Activated CD4-positive, alpha-beta T cell treated with anti-CD3 and anti-CD28 coated beads, Interleukin-2, Interleukin-6, amounts not matched to agents 100 ng/mL and 50 ng/mL, durations not matched to agents 16 hours and 8 hours (primary cell): Measurements from ENCODE around the gene PCNX2.

Experiments used
- DNase-seq: peaks from one replicate; pipeline ENCODE4 v3.0.0-alpha.2; 2020

The PCNX2 gene

DNA sequence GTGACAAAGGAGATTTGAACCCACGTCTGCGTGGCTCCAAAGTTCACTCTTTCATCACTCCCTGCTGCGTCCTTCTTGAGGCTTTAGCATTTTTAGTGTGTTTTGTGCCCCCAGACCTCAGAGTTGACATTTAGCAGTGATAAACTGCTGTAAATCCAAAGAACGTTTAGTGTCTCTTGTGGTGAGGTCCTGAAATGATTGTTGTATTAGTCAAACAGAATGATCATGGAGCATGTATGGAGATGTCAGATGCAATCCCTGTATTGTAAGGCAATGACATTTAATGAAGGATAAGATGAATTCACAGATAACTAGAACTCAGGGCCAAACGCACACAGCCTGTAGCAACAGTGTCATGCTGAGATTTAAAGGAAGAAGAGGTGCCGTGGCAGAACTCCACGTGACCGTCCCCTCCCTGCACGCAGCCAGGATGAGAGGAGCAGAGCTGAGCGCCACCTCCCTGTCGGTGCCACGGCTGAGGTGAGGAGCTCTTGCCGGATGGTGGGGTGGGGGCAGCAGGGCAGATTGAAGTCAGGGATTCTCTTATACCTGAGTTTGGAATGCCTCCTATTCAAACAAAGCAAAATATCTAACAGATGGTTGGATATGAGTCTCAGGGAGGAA, 315.1 kb downstream of the PCNX2 start:
- no peak for DNase-seq

DNA sequence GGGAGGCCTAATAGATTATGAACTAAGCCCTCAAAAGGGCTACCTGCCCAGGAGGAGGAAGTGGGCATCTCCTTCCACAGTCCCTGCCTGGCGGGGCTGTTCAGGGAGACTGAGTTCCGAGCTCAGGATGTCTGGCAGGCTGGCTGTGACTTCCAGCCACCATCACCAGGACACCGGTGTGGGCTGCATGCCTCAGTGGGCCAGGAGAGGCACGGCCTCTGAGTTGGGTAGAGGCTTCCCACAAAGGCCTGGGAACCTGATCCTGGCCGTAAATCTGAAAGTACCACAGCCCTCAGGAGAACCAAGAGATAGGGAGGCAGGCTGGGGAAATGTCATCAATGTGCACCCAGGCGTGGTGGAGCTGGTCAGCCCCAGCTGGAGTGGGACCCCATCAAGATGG, 316.0 kb downstream of the PCNX2 start:
- DNase-seq = no peak

DNA sequence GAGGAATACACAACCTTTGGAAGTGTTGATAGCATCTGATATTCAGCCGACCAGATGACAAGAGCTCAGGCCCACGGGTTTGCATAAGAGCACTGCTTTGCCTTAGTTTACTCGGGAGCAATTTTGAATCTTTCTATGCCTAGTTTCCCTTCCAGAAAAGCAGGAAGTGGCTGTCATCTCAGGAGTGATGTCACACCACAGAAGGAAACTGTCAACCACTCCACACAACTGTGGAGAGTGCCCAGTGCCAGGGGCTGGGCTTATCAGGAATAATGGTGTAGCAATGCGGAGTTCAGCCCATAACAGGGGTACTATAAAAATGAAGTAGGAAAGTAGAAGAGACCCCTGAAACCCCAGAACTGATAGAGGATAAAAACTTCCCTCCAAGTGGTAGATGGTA, 316.7 kb downstream of the PCNX2 start:
- peak; percentile 24 for DNase-seq

DNA sequence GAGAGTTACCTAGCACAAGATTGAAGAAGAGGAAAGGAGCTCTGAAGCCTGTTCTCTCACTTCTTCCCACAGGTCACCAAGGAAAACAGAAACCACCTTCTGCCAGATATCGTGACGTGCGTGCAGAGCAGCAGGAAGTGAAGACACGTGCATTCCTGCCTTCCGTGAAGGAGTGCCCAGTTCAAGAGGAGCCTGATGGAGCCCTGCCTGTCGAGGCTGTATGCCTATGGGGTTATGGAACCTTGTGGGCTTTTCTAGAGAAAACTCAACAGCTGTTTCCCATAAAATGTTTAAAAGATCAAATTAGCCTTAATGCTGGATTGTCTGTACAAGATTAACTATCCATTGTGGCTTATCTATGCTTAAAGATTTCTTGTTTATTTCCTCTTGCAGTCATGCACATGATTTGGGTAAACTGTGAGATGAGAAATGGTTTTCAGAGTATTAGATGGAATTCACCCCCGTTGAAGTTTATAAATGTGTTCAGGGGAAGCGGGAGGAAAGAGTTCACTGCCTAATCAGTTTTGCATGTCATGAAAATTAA, 317.4 kb downstream of the PCNX2 start:
- peak; percentile 21 for DNase-seq

DNA sequence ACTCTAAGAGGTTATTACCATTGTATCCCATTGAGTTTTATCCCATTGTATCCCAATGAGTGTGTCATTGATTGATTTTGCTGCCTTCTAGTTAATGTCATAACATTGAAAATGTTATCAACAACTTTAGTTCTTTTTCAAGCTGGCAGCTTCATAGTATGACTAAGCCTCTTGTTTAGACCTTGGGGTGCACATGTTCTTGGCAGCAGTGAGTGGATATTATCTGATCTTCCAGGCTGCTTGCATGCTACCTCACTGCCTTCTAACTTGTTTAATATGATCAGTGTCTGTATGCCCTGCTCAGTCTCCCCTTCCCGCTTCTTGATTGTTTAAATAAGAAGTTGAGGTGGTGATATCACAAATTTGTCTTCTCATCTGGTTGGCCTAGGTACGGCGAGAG, 320.6 kb downstream of the PCNX2 start:
- DNase-seq = no peak

DNA sequence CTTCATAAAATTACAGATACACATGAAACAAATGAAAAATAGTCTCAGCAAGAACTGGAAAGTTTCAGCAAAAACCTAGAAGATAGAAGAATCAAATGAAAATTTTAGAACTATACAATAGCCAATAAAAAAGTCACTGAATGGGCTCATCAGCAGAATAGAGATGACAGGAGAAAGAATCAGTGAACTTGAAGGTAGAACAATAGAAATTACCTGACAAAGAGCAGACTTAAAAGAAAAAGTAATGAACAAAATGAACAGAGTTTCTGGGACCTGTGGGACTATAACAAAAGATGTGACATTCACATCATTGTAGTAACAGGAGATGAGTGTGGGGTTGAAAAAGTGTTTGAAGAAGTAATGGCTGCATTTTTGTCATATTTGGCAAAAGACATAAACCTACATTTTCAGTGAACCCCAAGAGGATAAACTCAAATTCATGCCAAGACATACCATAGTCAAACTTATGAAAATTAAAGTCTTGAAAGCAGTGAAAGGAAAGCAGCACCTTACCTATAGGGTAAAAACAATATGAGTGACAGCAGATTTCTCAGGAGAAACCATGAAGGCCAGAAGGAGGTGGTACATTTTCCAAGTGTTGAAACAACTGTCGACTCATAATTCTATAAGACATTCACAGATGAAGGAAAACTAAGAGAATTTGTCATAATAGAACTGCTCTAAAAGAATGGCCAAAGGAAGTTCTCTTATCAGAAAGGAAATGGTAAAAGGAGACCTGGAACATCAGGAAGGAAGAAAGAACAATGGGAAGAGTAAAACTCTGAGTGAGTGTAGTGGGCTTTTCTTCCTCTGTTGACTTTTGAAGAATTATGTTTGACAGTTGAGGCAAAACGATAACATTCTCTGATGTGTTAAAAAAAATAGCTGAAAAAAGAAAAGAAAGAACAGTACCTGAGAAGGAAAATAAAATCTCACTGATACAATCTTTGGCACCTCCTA, 321.6 kb downstream of the PCNX2 start:
- DNase-seq = no peak

DNA sequence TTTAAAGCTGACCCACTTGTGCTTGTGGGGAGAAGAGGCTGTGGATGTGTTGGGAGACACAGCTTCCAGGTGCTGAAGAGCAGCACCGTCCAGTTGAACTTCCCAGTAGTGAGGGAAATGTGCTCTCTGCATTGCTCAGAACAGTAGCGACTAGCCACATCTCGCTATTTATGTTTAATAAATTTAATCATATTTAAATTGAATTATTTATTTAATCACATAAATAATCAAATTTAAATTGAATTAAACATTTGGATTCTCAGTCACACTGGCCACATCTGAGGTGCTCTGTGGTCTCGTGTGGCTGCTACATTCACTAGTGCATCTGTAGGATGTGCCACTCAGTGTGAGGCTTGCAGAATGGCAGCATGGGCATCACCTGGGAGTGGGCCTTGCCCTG, 325.0 kb downstream of the PCNX2 start:
- DNase-seq = no peak

DNA sequence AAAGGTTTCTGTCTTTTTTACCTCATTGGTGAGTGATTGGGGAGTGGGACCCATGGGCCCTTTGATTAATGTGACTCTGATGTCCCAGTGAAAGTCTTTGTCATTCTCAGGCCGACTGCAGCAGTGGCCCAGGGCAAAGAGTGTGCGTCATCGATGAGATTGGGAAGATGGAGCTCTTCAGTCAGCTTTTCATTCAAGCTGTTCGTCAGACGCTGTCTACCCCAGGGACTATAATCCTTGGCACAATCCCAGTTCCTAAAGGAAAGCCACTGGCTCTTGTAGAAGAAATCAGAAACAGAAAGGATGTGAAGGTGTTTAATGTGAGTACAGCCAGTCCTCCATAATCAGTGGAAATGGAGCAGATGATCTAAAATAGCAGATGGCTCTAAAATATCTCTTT, 325.7 kb downstream of the PCNX2 start:
- no peak for DNase-seq

DNA sequence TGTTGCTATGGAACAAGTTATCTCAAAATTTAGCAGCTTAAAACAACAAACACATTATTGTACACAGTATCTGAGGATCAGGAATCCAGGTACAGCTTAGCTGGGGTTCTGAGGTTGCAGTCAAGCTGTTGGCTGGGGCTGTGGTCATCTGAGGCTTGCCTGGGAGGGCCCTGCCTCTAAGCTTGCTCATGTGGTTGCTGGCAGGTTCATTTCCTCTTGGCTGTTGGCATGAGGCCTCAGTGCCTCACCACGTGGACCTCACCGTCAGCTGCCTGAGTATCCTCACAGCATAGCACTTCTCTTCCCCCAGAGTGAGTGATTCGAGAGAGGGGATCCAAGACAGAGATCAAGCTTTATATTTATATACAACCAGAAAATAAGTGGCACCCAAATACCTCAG, 326.6 kb downstream of the PCNX2 start:
- peak; percentile 11 for DNase-seq

DNA sequence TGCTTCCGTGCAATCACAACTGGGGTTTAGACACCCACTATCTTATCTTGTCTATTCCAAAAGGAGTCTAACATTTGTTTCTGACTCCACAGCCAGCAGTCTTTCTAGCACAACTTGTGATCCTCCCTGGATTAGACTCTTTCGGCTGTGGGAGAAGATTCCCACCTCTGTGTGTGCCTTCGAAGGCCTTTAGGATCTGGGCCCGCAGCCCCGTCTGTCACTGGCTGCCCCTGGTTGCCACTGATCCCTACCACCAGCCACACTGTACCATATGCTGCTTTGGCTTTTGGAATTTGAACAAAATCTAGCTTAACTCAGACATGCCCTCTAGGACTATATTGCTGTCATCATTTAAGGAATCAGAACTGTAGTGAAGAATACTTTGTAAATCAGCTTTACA, 327.1 kb downstream of the PCNX2 start:
- no peak for DNase-seq

DNA sequence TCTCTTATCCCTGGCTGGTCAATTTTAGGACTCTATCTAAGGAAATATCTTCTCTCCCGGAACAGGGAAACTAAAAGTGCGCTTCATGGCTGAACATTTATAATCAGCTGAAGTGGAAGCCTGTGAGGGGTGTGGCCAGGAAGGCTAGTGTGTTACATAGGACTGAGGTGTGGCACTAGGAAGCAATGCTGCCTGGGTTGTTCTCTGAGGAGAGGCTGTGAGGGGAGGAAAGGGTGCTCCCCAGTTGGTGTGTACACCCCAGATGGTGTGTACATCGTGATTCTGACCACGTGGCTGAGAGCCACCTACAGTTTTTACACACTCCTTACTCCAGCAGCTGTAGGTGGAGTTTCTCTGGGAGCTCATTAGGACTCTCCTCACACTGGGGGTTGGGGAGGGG, 328.9 kb downstream of the PCNX2 start:
- no peak for DNase-seq

DNA sequence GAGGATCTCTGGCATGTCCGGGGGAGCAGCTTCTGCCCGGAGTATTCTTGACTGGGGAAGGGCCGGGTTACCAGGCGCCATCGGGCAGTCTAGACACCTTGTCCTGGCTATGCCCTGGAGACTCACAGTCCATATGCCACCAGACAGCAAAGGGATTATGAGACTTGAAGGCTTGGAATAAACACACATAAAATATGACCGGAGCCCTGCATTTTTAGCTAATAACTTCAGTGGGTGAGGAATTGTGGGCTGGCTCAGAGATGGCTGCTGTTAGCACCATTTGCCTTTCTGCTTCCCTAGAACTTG, 329.7 kb downstream of the PCNX2 start:
- DNase-seq = no peak

DNA sequence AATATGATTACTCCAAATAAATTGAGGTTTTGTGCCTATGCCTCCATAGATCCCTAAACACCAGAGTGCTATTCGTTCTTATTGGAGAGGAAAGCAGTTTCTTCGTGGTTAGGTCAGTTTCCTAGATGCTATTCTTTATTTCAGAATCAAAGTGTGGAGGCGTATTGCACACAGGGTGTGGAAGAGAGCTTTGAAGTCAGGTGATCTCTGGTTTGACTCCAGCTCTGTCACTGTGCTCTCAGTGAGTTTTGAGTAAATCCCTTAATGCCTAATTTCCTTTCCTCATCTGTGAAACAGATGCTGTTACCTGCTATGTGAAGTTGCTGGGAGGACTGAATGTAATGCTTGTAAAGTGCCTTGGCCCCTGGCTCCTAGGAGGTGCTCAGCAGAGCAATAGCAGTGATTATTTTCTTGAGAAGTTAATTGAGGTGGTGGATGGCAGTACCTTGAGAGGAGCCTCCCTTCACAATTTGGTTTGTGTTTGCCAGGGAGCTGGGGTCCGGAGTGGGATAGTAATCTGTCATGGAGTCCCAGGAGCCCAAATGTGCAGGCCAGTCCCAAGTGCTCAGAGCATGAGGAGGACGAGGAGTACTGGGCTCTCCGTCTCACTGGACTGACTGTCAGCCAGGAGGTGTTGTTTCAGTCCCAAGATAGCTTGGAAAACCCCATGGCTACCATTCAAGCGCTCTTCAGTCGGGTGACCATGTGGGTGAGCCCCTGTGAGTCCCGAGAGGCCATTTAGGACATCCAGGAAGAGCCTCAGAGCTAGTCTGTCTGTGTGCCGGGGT, 330.2 kb downstream of the PCNX2 start:
- no peak for DNase-seq

DNA sequence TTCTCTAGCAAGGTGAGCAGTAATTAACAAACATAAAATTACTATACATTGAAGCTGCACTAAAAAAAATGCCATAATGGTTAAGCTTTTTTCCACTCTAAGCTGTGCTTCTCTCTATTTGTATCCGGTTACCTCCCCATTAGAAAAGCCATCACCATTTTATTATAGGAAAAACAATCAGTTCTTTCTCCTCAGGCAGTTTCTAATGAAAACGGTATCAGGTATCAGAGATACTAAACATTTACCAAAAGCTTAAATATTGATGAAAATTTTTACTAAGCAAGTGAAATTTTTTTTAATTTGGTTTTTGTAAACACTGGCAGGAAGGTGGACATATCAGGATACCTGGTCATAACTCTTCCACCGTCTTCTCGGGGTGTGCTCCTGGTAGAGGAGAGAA, 330.9 kb downstream of the PCNX2 start:
- DNase-seq = no peak

DNA sequence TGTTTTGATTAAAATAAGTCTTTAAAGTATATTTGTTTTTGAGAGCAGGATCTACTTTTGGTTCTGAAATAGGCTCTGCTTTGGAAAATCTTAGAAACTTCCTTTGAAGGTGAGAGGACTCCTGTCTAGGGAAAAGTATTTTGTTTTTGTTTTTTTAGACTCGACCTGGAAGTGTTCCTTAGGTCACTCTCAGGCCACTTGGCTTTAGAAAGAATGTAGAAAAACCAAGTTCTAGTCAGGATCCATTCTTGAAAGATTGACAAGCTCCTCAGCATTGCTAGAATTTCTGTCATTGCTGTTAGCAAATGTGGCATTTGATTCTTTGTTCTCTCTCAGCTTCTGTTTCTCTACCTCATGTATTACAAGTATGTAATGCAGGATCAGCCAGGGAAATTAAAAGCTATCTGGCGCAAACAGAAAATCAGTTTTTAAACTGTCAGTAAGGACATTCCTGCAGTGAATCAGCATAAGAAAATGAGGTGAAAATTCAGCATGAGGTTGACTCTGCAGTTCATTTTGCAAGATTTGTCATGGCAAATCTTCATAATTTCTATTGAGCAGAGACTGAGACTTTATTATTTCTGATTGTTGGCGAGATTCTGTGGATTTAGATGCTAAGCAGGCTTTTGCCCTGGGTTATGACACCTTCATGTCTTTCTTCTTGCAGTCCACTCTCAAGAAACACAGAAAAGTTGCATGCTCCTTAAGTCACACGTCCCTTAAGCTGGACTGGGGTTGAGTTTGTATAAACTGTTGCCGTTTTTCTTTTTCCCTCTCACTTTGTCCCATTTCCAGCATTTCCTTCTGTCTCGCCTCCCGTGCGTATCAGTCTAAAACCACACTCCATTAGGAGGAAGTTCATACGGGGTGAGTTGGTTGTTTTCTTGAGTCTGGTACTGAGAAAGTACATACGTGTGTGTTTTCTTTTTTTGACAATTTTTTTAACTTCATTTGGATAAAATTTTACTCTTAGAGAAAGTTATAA, 332.5 kb downstream of the PCNX2 start:
- no peak for DNase-seq

DNA sequence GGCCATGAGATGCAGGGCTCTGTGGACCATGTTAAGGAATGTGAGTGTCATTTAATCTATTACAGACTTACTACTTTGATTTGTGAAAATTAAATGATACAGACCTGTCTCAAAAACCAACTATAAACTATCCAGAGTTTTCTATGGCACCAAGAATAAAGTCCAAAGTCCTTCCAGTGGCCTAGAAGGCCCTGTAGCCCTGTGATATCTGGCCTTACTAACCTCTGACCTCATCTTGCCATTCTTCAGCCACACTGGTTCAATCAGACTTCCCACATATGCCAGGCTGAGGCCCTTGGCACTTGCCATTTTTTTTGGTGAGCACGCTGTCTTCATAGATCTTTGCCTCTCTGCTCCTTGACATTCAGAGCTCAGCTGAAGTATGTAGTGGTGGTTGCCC, 337.5 kb downstream of the PCNX2 start:
- no peak for DNase-seq

DNA sequence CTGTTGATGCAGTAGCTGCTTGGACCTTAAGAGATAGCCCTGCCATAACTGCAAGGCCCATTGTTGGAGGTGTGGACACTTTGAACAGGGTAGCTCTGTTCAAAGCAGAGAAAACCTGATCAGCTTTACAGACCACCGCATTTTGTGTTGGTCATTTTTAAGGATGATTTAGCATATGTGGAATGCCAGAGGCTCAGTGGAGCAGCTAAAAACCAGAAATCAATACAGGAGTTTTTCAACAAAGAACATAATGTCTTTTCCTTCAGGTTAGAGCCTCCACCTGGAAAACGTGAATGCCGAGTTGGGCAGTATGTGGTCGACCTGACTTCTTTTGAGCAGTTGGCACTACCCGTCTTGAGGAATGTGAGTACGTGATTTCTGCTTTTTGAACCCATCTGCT, 339.4 kb downstream of the PCNX2 start:
- no peak for DNase-seq

DNA sequence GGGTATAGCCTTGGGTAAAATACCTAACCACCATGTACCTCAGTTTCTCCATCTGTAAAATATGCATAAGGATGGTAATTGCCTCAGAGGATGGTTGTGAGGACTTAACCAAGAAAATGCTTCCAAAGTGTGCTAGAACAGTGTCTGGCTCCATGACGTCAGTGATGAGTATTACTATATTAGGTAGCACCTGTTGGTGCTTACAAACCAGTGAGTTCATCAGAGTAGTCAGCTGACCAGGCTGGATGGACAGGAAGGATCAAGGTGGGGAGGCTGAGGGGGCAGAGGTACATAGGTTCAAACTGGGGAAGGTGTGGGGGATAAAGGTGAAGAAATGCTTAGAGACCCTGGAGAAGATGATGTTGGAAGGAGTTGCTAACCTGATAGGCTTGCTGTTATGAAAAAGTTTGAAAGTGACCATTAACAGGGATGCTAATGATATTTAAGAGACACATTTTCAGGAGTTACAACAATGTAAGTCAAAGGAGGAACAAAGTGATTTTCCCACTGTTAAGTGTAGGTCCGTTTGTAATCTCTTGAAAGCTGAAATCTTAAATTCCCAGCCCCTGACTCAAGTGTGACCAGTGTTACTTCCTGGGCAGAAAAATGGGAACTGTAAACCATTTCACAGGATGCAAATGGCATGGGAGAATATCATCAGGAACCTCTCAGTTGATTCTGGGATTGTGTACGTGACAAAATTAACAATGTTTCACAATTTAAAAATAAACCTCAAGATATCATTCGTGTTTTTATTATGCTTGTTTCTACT, 340.7 kb downstream of the PCNX2 start:
- no peak for DNase-seq

DNA sequence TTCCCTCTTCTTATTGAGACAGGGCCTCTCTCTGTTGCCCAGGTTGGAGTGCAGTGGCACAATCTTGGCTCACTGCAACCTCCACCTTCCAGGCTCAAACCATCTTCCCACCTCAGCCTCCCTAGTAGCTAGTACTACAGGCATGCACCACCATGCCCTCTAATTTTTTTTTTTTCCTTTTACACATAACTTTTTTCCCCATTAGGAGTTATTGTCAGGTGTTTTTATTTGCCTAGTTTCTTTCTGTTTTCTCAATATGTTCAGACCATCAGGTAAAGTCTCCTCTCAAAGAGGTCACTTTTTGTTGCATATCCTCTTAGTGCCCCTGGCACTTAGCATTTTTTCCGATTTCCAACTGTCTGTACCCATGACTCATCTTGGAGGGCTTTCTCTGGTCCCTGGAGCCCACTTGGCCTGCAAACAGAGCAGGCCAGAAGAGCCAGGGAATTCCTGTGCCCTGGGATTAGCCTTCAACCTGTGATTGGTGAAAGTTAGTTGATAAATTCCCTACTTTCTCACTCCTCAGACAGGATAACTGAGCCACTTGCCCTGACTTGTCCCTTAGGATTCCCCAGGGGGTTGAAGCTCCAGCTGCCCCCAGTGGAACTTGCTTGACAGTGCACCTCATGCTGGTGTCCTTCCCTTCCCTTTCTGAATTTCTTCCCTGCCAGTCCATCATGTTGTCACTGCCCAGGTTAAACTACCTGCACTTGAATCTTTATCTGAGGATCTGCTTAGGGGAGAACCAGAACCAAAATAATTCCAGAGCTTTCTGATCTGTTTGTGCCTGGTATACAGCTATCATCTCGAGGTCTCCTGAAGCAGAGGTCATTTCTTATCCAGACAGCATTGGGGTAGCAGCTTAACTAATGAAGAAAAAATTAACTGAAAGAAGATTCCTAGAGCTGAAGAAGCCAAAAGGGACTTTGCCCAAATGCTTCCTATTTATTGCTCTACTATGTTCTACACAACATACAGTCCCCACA, 342.7 kb downstream of the PCNX2 start:
- DNase-seq = peak; percentile 41

DNA sequence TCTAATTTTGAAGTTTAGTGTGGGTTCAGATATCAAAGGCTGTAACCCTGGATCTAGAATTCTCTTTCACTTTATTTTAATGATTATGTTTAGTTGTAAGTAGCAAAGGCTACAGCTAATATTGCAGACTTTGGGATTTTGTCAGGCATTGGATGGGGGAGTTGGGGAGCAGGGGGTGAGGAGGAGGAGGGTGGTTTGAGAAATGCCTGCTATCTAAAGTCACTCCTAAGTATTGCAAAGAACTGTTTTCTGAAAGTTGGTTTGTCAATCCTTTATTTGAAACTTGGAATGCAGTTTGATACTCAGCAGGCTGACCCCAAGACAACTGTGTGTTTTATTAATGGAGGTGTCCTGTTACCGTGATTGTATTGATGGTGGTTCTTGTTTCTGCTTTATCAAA, 343.9 kb downstream of the PCNX2 start:
- no peak for DNase-seq
